DND-41 (cell line): ENCODE results near the gene PRDM5.

Source experiments
- EZH2 ChIP-seq: IDR thresholded peaks from 3 replicates; pipeline ENCODE4 v1.6.1; 2012; ENCODE audit warnings: borderline replicate concordance, low read depth, mild to moderate bottlenecking, moderate library complexity, low read length, inconsistent platforms; ENCODE audit not compliant: severe bottlenecking
- TF ChIP-seq, protein P1 (sequence below): IDR thresholded peaks from 2 replicates; pipeline ENCODE4 v1.5.1; 2012; ENCODE audit warnings: borderline replicate concordance, low read length, moderate library complexity, mild to moderate bottlenecking; ENCODE audit not compliant: poor library complexity, severe bottlenecking; ENCODE audit errors: extremely low read depth

DNA sequence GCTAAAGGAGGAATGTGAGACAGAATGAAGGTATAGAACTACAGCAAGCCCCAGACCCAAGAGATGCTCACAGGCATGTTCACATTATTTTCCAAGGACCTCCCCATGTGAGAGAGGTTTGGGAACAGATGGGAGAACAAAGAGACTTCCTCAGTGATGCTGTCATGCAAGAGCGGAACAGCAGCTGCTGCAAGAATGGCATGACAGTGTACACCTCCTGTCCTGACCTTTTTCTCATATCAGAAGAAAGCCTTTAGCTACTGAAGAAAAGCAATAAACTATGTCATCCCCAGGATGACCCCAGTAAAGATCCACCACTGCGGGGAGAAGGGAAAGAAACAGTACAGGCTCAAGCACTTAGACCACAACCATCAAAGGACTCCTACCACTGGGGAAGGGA, 7.2 kb downstream of the PRDM5 start:
- TF ChIP-seq, protein P1, sequence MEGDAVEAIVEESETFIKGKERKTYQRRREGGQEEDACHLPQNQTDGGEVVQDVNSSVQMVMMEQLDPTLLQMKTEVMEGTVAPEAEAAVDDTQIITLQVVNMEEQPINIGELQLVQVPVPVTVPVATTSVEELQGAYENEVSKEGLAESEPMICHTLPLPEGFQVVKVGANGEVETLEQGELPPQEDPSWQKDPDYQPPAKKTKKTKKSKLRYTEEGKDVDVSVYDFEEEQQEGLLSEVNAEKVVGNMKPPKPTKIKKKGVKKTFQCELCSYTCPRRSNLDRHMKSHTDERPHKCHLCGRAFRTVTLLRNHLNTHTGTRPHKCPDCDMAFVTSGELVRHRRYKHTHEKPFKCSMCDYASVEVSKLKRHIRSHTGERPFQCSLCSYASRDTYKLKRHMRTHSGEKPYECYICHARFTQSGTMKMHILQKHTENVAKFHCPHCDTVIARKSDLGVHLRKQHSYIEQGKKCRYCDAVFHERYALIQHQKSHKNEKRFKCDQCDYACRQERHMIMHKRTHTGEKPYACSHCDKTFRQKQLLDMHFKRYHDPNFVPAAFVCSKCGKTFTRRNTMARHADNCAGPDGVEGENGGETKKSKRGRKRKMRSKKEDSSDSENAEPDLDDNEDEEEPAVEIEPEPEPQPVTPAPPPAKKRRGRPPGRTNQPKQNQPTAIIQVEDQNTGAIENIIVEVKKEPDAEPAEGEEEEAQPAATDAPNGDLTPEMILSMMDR: no peak
- no peak for TF ChIP-seq EZH2
